ENCODE measurements around the gene VSIG10L.

The VSIG10L gene

GRCh38 chr19:51377422-51377821, 35.5 kb upstream of the VSIG10L start:
- TF ChIP-seq CEBPB (IDR thresholded peaks at IDR 0.05) = no peak
- TF ChIP-seq EGR1 (IDR thresholded peaks at IDR 0.05) = no peak
- TF ChIP-seq YY1 (IDR thresholded peaks at IDR 0.05; ENCODE audit: low read depth) = no peak
- TF ChIP-seq MAX (IDR thresholded peaks at IDR 0.05) = no peak
- no peak for TF ChIP-seq REST (IDR thresholded peaks at IDR 0.05; ENCODE audit: low read depth)
- TF ChIP-seq FOXM1 (IDR thresholded peaks at IDR 0.05; ENCODE audit: borderline replicate concordance, low read depth) = no peak
- no peak for TF ChIP-seq EP300 (IDR thresholded peaks at IDR 0.05; ENCODE audit: borderline replicate concordance)
- TF ChIP-seq NFIC (IDR thresholded peaks at IDR 0.05) = no peak
- TF ChIP-seq TEAD4 (IDR thresholded peaks at IDR 0.05) = no peak
- no peak for TF ChIP-seq USF1 (IDR thresholded peaks at IDR 0.05)
- TF ChIP-seq ZBTB7A (IDR thresholded peaks at IDR 0.05; ENCODE audit: low read depth) = no peak
- TF ChIP-seq TAF1 (IDR thresholded peaks at IDR 0.05; ENCODE audit: low read depth) = no peak
- no peak for TF ChIP-seq TCF12 (IDR thresholded peaks at IDR 0.05; ENCODE audit: low read depth)
- TF ChIP-seq CREB1 (IDR thresholded peaks at IDR 0.05; ENCODE audit: low read depth) = no peak
- no peak for TF ChIP-seq RAD21 (IDR thresholded peaks at IDR 0.05; ENCODE audit: low read depth)

GRCh38 chr19:51375504-51376221, 33.7 kb upstream of the VSIG10L start:
- no peak for TF ChIP-seq FOXM1 (IDR thresholded peaks at IDR 0.05; ENCODE audit: borderline replicate concordance, low read depth)
- TF ChIP-seq USF1 (IDR thresholded peaks at IDR 0.05) = no peak
- TF ChIP-seq CREB1 (IDR thresholded peaks at IDR 0.05; ENCODE audit: low read depth) = no peak
- TF ChIP-seq EP300 (IDR thresholded peaks at IDR 0.05; ENCODE audit: borderline replicate concordance) = no peak
- no peak for TF ChIP-seq EGR1 (IDR thresholded peaks at IDR 0.05)

GRCh38 chr19:51372649-51373504, 30.9 kb upstream of the VSIG10L start, which contains the start of gene NKG7:
Gene NKG7 (minus strand): TSS chr19:51372654. CDS start chr19:51372535, 119 bp downstream.
- TF ChIP-seq RAD21 (IDR thresholded peaks at IDR 0.05; ENCODE audit: low read depth) (no peak), REST (IDR thresholded peaks at IDR 0.05; ENCODE audit: low read depth) (no peak), FOXM1 (IDR thresholded peaks at IDR 0.05; ENCODE audit: borderline replicate concordance, low read depth) (no peak), USF1 (IDR thresholded peaks at IDR 0.05) (no peak), CREB1 (IDR thresholded peaks at IDR 0.05; ENCODE audit: low read depth) (no peak), TEAD4 (IDR thresholded peaks at IDR 0.05) (no peak), NFIC (IDR thresholded peaks at IDR 0.05) (no peak), TAF1 (IDR thresholded peaks at IDR 0.05; ENCODE audit: low read depth) (no peak), TCF12 (IDR thresholded peaks at IDR 0.05; ENCODE audit: low read depth) (no peak), ZBTB7A (IDR thresholded peaks at IDR 0.05; ENCODE audit: low read depth) (no peak), YY1 (IDR thresholded peaks at IDR 0.05; ENCODE audit: low read depth) (no peak), EP300 (IDR thresholded peaks at IDR 0.05; ENCODE audit: borderline replicate concordance) (no peak), CEBPB (IDR thresholded peaks at IDR 0.05) (no peak), MAX (IDR thresholded peaks at IDR 0.05) (no peak), EGR1 (IDR thresholded peaks at IDR 0.05) (no peak)

GRCh38 chr19:51372021-51372648, 30.2 kb upstream of the VSIG10L start:
- no peak for TF ChIP-seq YY1 (IDR thresholded peaks at IDR 0.05; ENCODE audit: low read depth)
